Measurements from ENCODE around the gene C10orf62.

Gene C10orf62

DNA sequence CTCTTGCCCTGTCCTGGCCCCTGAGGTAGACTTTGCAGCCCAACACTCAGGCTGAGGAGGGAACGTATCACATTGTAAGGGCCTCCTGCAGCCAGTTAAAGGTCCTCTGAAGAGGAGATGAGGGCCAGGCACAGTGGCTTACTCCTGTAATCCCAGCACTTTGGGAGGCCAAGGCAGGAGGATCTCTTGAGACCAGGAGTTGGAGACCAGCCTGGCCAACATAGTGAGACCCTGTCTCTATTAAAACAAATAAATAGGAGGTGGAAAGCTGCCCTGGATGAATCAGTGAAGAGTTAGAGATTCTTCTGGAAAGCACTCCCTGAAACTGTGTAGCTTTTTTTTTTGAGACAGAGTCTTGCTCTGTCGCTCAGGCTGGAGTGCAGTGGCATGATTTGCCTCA is 2.3 kb upstream of the C10orf62 start:
- no peak for DNase-seq

DNA sequence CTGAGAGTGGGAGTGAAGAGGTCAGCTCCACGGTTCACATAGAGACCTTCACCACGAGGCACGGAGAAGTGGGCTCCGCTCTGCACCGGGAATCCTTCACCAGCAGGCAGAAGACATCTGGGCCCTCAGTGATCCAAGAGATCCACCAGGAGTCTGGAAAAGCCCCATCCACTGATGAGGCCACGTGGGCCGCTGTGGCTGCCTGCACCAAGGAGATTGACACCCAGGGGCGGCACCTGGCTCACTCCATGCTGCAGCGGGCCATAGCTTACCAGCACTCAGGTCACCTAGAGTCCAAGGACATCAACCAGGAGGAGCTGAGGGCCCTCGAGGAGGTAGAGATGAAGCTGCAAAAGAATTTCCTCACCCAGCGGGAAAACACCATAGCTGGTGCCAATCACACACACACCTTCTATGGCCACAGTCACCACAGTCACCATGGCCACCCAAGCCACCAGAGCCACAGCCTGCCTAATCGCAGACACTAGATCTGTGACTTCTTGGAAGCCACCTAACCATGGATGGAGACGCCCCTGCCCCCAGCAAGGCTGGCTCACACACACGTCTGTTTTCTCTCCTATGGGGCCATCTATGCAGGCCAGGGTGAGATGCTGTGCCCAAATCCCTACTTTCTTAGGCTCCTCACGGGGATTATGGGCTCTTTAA is 694 bp downstream of the C10orf62 start:
- no peak for DNase-seq

DNA sequence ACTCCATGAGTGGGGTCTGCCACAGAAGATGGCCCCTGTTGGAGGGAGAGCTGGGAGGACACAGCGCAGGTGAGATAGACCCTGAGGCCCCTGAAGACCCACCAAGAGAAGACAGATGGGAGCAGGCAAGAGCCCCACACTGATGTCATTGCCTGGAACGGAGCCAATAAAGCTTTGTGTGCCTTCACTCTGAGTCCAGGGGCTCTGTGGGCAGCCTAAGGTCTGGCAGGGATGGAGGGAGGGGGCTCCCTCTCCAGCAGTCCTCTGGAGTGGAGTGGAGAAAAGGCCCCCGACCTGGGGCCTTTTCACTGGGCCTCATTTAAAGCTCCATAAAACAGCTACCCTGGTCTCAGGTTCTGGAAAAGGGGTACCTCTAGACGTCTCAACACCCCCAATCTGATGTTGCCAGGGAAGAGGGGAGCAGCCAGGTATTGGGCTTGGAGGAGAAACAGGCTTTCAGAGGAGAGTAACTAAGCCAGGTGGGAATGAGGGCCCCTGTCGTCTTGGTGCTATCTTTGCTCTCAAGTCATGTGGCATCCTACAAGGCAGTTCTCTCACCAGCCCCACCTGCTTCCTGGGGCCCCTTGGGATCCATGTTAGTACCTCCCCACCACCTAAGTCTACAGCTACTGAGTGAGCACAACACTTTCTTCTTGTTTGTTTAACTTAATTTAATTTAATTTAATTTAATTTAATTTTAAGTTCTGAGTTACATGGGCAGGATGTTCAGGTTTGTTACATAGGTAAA is 1.4 kb downstream of the C10orf62 start:
- DNase-seq = no peak

DNA sequence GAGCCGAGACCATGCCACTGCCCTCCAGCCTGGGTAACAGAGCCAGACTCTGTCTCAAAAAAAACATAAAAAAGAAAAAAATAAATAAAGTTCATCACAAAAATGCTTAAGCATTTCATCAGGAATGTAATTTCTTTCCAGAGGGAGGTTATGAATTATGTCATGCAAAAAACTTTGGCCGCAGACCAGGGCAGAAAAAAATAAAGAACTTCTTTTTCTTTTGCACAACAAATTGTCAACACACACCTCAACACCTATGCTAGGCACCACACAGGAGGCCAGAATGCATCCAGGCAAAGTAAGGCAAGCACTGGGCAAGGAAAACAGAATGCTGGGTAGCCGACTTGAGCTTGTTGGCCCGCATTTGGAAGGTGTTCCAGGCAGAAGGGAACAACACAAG is 3.9 kb downstream of the C10orf62 start:
- no peak for DNase-seq

DNA sequence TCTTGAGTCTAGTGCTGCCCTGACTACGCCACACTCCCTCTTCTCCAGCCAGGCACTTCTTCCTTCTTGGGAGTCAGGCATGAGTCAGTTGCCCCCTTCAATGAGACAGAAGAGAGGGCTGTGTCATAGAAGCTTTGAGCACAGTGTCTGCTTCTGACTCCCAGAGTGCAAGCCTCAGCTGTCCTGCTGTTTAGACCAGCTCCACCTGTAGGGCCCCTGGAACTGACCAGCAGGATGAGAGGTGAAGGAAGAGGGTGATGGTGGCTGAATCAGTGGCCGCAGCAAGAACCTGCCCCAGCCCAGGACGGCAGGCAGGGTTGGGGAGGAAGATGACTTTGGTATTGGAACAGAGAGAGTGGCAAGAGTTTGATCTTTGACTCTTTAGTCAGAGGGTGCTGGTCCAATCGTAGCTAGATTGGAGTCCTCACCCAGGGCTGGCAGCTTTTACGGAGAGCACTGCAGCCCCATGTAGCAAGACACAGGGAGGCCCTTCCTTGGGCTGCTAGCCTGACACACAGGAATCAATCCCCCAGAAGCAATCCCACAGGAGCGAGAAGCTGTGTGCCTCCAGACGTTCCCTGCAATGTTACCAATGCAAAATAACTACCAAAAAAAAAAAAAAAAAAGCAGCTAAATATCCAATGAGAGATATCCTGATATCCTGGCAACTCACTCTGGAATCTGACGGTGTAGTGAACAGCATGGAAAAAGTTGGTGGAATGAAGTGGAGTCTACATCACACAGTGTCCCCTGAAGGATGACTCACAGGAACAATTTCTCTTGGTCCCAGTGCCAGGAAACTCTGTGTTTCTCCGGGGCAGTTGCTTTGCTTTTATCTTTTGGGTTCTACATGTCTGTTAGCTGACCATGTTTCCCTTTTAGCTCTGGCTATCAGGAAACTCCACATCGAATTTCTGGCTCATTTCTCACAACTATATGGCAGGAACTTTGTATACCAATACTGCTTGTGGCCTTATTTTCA is 6.9 kb downstream of the C10orf62 start:
- no peak for DNase-seq

DNA sequence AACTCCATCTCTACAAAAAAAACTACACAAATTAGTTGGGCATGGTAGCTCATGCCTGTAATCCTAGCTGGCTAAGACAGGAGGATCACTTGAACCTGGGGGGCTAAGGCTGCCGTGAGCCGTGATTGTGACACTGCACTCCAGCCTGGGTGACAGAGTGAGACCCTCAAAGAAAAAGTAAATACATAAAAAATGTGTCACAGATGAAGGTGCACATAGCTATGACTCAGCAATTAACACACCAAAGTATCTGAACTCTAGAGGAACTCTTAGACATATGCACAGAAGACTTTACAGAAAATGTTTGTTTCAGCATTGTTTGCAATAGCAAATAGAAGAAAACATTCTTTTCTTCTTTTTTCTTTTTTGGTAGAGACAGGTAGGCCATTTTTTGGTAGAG is 8.3 kb downstream of the C10orf62 start:
- DNase-seq = no peak

DNA sequence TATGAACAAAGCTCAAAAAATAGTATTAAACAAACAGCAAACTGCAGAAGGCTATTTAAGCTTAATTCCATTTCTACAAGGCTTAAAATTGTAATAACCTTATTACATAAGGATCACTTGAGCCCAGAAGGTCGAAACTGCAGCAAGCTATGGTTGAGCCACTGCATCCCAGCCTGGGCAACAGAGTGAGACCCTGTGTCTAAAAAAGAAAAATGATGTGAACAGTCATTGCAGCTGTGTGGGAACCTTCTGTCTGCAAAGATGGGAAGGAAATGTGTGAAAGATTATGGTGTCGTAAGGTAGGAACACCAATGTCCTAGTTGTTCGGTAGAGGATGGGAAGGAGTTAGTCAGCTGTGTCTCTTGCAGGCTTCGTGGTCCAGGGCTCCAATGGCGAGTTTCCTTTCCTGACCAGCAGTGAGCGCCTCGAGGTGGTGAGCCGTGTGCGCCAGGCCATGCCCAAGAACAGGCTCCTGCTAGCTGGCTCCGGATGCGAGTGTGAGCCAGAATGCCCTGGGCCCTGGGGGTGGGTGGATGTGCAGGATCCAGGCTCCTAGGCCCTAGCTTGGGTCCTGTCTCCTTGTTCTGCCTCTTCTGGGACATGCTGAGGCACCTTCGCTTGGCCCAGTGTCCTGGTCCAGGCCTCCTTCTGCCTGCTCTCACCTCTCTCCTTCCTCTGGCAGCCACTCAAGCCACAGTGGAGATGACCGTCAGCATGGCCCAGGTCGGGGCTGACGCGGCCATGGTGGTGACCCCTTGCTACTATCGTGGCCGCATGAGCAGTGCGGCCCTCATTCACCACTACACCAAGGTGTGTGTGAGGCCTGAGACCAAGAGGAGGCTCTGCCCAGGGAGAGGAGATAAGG is 9.1 kb downstream of the C10orf62 start:
- no peak for DNase-seq

DNA sequence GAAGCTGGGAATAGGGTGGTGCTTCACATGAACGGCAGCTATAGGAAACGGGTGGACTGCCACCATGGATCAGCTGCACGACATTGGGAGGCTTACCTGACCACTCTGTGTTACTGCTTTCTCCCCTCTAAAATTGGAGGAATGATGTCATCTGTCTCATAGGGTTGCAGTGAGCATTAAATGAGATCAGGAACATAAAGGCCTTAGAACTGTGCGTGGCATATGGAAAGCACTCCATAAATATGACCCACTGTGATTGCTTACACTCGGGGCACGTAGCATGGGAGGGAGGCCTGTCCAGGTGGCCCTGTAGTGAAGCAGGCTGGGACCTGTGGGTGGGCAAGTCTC is 9.7 kb downstream of the C10orf62 start:
- no peak for DNase-seq

DNA sequence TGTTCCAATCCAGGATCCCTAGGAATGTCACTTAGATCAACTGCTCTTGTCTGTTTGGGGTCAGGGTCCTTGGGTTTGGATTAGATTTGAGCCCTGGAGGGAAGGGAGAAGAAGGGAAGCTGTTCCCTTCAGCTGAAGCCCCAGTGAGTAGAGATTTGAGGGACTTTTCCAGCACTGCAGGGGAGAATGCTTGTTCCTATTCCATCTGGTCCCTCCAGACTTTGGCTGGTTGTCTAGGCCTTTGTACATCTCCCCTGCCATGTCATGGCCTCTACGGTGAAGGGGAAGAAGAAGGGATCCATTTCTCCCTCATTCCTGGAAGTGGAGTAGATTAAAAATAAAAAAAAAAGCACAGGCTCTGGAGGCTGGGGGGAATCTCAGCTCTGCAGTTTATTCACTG is 11.1 kb downstream of the C10orf62 start:
- no peak for DNase-seq

DNA sequence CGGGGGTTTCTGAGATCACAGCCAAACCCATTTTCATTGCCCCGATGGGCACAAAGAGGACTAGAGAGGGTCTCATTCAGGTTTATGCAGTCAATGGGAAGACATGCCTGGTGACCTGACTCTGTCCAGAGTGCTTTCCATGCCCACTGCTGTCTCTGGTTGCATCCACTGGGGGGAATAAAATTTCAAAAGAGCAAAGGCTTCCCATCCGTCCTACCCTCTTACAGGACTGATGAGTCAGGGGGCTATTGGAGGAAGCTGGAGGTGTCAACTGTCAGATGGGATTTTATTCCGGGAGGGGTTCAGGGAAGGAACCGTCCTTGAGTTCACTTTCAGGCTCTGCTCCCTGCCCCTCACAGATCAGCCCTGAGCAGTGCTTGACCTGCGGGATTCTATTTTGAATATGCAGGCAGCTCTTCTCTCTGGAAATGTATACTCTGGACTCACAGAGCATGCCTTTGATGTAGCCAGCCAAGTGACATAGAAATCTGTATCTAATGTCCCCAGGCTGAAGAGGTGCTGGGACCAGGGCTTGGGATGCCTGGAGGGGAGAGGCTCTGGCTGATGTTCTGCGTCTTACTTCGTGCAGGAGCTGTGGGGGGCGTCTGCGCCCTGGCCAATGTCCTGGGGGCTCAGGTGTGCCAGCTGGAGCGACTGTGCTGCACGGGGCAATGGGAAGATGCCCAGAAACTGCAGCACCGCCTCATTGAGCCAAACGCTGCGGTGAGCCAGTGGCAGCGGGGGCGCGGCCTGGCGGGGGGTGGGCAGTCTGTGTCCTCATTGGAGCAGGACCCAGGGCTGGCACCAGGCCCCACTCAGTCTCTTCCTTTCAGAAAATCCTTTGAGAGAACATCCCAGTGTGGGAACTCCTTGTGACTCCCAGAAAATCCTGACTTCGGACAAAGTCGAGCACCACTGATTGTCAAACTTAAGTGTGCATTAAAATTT is 12.0 kb downstream of the C10orf62 start:
- no peak for DNase-seq

DNA sequence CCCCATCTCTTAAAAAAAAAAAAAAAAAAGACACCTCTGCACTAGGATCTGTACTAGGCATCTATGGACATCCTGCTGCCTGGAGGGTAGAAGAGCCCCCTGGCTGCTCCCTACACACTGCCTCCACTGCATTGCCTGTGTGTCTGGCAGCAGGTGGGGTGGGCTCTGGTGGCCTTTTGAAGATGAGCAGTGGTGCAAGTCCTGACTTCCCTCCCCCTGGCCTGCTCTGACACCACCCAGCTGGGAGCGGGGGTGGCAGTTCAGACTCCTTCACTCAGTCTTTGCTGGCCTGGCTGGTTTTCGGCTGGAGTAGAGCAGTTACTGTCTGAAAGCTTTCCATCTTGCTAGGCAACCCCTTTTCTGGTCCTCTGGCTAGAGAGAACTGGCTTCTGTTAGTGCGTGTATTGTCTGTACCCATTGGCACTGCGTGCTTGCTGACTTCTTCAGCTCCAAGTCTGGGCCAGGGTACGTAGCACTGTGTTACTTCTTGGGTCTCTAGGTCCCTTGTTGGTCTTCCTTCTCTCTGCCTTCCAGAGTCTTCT is 17.6 kb downstream of the C10orf62 start:
- no peak for DNase-seq

DNA sequence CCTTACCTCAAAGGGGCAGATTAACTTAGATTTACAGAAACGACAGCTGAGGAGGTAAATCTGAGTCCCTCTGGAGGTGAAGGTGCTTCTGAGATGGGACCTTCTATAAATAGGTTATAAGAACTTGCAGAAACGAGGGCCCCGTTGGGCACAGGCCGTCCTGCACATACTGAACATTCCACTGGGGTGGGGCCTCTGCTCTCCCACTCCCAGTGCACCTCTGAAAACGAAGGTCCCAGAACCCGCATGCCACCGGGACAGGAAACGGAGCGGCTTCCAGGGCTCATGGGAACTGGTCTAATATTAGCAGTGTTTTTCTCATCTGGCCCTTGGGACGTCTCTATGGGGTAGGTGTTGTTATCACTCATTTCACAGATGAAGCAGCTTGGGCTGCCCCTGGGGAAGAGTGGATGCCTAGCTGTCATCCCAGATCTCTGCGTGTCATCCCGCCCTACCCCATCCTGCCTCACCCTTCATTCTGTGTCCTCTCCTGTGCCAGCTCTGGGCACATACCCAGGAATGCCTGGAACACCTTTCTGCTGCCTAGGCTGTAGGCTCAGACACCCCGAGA is 19.6 kb downstream of the C10orf62 start:
- DNase-seq = no peak

DNA sequence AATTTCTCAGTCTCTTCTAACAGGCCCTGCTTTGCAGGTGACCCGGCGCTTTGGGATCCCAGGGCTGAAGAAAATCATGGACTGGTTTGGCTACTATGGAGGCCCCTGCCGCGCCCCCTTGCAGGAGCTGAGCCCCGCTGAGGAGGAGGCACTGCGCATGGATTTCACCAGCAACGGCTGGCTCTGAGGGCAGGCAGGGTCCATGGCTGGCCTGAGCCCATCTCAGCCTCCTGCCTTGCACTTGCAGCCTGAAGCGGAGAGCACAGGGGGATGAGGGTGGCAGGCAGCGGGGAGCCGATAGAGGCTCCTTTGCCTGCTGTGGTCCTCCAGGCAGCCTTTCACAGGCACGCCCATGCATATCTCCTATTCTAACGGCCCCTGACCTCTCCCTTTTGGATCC is 22.0 kb downstream of the C10orf62 start:
- DNase-seq = no peak

DNA sequence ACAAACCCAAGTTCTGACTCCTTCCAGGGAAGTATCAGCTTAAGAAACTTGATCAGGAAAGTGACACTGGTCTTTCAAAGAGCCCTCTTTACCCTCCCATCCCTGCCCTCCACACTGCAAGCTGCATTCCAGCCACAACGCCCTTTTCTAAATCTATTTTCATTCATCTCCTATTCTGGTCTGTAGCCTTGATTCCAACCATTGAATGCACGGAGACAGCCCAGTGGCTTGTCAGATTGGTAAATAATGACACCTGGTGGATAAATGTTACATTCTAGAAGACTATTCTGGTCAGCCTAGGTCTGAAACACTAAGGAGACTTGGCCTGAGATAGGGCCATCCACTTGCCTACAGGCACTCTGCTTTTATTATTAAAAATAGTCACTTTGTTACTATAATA is 22.9 kb downstream of the C10orf62 start:
- DNase-seq = no peak

DNA sequence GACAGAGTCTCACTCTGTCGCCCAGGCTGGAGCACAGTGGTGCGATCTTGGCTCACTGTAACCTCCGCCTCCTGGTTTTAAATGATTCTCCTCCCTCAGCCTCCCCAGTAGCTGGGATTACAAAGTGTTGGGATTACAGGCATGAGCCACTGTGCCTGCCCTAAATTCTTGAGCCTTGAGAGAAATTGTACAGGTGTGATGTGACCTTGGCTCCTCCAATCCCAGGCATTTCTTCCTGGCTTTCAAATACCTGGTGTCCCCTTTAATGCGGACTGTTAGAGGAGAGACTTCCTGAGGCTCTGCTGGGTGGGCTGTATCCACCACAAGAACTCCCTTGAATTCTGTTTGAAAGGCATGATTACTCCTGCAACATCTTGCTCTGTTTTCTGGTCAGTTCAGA is 28.8 kb downstream of the C10orf62 start:
- no peak for DNase-seq

DNA sequence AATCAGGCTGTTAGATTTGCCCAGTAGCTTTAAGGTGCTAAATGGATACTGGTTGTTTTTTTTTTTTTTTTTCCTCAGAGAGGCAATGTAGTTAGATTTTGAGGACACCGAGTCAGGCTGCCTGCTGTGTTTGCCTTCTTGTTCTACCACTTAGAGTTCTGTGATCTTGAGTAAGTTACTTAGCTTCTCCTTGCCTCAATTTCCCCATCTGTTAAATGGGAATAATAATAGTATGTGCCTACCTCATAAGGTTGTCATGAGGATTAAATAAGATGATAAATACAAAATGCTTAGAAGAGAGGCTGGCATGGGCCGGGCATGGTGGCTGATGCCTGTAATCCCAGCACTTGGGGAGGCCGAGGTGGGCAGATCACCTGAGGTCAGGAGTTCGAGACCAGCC is 29.2 kb downstream of the C10orf62 start:
- no peak for DNase-seq

DNA sequence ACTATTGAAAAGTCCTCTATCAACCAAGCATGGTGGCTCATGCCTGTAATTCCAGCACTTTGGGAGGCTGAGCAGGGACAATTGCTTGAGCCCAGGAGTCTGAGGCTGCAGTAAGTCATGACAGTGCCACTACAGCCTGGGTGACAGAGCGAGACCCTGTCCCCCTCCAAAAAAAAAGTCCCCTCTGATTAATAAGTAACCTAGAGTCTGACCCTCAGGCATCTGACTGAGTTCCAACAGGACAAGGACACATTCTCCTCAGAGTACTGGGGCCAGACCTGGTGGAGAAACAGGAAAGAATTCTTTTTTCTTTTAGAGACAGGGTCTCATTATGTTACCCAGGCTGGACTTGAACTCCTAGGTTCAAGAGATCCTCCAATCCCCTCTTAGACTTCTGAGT is 33.8 kb downstream of the C10orf62 start:
- DNase-seq = no peak

DNA sequence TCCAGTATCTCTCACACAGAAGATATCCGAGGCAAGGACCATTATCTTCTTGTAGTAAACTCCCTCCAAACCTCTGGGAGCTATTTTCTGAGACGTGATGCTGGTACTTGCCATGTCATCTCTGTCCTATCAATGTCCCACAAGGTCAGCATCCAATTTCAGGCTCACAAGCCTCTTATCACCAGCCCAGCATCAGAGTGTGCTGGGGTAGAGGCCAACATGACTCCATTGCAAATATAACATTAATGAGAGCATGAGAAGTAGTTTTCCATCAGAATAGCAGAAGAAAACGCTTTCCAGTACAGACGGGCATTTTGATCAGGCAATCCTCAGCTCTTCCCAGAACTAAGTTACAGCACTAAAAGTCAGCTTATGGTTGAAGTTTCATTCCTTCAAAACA is 38.2 kb downstream of the C10orf62 start:
- no peak for DNase-seq

DNA sequence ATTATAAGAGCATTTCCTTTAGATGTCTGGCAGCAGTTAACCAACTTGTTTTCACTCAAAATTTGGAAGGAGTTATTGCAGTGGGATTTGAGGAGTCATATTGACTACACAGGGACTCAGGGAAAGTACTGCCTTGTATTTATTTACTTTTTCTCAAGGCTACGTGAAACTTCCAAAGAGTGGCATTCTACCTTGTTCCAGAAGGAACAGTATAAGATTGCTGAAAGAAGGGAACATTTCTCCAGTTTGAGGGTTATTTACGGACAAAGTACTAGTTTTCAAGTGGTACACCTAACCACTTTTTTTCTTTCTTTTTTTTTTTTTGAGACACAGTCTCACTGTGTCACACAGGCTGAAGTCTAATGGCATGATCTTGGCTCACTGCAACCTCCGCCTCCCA is 38.7 kb downstream of the C10orf62 start:
- DNase-seq = no peak

DNA sequence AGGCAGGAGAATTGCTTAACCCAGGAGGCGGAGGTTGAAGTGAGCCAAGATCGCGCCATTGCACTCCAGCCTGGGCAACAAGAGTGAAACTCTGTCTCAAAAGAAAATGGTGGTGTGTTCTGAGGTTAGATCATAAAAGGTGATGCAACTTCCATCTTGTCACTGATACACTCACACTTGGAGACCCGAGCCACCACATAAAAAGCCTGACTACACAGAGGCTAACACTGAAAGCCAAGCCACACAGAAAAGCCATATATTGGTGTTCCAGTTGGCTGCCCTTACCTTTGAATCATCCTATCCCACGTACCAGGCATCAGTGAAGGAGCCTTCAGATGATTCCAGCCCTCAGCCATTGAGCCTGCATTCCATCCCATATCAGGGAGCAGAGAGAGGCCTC is 39.8 kb downstream of the C10orf62 start:
- DNase-seq = no peak

DNA sequence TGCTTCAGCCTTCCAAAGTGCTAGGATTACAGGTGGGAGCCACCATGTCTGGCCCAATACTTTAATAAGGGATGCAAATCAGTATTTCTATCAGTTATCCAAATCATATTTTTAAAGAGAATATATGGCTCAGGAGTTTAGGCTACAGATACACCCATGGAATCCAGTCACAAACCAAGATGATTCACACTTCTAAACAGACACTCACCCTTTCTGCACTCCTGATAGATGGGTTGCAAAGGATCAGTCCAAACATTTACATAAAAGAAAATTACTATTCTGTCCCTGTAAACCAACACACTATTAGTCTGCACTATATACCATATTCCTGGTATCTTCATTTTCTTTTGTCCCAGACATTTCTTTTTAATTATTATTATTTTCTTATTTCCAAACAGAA is 41.6 kb downstream of the C10orf62 start:
- DNase-seq = no peak

Data from activated CD4-positive, alpha-beta T cell treated with anti-CD3 and anti-CD28 coated beads, Interleukin-2, amount 50 U/mL, for 1 hour (primary cell).